Daoy (cell line): ENCODE data around the gene THAP10. TPM values are rescaled to one million over a fixed set of nuclear protein-coding genes. Genes with fewer than 3 reads are reported as not detected.

Experiments
- DNase-seq: peaks from one replicate; pipeline ENCODE4 v3.0.0-alpha.2; 2015; ENCODE audit warnings: low read depth
- total RNA-seq: library from RNA; depleted of rRNA; stranded (reverse); fragments of >200 nt; shearing (Covaris generic); gene quantifications from 2 replicates; pipeline ENCODE4 v1.2.3, GENCODE V29; 2014; rRNA removed

The THAP10 gene
- total RNA-seq, 1 experiment from 2014 or later, result 9.6 TPM

DNA sequence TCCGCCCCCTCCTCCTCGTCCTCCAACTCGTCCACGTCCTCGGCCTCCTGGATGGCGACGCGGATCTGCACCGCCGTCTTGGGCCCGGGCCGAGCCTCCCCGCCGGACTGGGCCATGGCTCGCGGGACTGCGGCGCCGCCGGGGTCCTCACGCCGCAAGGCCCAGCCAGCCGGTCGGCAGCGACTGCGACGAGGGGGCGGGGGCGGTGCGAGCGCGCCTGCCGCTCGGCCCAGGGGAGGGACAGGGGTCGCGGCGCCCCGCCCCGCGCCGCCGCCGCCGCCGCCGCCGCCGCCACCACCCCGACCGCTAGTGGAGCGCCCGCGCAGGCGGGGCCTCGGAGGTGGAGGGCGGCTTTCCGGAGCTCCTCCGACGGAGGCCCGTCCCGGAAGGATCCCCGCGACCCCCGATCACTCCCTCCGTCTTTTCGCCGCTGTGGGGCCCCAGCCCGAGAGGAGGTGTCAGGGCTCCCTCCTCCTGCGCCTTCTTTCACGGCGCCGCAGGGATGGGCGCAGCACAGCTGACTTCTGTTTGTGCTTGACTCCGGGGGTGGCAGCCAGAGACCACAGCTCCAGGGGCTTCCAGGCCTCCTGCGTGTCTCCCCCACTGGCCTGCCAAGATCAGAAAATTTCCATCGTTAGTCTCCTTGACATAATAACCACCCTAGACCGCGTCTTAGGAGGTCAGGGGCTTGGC lies 38.1 kb downstream of the THAP10 start, which contains the start of gene LARP6:
TSS of gene LARP6 (minus strand) at position 185 of the 693 bp plus-strand sequence. CDS start at position 116, 69 bp downstream.
- peak; percentile 65 for DNase-seq

DNA sequence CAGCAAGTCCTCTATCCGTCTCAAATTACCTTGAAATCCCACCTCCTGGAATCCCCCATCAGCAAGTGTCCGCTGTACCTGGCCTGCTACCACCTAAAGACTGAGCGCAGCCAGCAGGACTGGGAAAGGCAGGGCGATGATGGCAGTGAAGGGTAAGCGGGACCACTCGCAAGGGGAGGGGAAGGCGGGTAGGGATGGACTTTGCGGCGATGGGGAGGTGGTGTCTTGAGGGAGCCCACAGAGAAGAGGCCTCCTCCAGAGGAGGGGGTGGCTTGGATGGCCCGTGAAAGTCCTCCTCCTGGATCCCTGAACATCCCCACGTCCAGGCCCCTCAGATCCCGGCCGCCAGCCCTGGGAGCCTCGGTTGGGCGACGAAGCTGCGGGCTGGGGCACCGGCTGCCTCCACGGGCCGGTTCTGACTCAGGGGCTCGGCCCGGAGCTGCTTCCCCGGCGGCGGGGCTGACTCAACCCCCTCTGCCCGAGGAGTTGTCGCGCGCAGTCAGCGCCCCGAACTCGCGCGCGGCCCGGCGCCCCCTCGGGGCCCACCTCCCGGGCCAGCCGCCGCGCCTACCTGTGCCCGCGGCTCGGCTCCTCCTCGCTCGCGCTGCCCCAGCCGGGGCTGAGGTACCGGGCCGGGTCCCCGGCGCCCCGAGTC lies 38.8 kb downstream of the THAP10 start:
- peak; percentile 69 for DNase-seq

DNA sequence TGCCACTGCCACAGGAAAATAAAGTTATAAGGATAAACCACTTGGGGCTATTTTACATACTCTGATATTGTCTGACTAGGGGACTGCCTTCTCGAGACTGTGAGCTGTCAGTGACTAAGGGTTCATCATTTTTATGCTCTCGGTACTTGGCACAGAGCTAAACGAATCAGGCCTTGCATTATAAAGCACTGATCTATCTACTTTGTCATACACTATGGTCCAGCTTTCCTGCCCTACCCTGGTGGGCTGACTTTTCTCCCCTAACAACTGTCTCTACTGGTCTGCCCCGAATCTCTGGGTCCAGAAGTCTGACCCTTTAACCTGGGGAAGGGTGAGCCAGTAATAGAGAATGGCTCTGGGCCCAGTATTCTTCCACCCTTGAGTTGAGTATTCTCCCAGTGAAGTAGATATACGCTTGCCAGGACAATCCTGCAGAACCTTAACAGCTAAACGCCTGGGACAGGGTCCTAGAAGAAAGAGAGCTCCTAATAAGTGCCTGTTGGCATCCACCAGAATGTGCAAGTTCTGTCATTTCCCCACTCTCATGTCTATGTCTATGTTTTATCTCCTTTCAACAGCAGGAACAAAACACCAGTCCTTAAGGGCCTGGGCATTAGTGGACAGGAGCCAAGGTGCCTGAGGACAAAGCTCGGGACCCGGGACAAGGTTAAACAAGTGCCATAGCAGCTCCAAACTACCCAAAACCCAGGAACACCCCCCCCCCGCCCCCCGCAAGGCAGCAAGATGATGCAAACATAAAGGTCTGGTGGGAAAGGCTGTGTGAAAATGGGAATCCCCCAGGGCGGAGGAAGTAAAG lies 39.5 kb downstream of the THAP10 start:
- DNase-seq, result peak; percentile 47

DNA sequence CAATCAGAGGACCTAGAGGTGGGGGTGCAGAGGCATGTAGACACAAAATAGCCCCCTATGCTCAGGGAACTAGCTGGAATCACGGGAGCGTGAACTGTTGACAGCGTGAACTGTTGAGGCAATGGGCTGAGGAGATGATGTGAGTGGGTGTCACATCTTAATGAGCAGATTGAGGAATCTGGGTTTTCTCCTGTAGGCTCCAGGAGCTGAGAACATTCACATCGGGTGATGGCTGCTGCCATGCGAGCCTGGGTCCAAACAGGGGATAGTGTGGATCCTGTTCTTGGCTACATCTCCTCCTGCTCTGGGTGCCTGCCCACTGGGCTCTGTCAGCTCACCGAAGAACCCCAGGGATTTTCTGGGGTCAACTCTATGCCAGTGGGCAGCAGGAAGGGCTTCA lies 40.3 kb downstream of the THAP10 start:
- no peak for DNase-seq

DNA sequence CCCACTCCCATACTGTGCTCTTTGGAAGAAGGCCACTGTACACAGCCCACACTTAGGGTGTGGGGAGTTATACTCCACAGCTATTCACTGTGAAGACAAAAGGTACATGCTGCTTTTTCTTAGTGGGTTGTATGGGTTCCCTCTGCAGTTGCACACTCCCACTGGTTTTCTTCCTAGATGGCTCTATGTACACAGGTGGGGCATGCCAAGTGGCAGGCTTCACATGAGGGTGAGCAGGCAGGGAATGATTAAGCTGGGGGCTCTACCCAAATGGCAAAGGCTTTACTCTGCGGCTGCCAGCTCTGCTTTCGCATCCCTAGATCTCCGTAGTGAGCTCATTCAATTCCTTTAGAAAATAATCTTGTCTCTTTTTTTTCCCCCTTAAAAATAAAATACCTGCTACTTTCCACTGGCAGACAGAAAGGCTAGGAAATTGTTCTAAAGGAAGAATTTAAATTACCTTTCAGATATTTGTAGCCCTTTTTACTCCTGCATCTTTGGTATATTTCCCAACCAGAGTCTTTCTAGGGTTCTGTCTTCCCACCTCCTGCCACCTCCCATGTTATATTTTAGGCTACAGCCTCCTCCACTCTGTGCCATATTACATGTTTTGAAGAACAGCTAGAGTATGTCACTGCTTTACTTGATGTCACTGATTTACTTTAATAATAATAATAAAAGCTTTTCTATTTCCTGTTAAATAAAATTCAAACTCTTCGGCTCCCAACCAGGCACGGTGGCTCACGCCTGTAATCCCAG lies 46.5 kb downstream of the THAP10 start:
- DNase-seq, result no peak

DNA sequence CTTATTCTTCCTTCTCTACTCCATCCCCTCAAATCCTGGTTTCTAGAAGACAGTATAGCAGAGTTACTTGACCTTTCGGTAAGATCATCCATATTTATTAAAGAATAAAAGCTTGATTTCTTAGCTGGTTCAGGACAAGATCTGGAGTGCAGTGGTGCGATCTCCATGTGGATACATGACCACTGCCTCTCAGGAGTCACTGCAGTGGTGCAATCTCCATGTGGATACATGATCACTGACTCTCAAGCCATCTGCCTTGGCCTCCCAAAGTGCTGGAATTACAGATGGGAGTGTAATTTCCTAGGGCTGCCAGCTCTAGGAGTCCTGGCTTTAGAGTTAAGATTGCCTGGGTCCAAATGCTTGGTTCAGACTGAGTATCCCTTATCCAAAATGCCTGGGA lies 54.8 kb downstream of the THAP10 start:
- no peak for DNase-seq

DNA sequence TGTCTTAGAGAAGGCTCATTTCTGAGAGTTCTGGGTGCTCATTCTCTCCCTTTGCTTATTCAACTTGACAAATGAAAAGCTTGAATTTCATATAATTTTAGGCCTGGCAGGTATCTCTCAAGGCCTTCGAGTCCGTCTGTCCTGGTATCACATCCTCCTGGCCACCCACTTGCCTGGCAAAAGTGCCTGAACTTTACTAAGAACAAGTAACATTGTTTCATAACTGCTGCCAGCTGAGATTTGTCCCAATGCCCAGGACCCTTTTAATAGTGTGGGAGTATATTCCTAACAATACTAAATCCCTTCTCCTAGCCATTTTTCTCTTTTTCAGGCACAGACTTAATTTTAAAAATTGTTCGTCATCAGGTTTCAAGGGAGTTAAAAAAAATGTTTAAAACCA lies 56.4 kb downstream of the THAP10 start:
- no peak for DNase-seq

DNA sequence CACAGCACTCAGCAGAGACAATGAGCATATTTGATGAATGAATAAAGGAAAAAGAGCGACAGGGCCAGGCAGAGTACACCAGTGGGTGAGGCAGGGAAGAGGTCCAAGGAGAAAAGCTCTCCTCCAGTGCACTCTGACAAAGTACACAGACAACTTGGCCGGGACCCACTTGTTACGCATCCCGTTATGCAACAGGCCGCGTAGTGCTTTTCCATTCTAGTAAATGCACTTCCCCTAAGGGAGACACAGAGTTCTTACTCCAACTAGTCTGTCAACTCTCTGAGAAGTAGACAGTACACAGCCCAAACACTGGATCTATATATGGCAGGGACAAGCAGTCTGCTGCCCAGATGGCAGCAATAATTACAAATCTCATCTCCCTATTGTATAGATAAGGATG lies 56.8 kb downstream of the THAP10 start:
- no peak for DNase-seq

DNA sequence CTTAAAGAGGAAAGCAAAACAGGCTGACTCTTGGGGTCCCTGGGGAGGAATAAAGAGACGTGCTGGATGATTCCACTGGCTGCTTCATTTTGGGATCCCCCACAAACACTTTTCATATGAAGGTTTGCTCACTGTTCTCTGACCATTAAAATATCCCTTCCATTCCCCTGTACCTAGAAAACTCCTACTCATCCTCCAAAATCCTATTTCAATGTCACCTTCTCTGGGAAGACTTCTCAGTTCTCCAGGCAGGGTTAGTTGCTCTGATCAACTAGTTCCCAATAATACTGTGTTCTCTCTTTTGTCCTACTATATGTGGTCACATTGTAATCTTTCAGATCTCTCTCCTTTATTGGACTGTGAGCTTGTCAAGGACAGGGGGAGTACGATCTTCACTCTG lies 57.2 kb downstream of the THAP10 start:
- DNase-seq, result no peak

DNA sequence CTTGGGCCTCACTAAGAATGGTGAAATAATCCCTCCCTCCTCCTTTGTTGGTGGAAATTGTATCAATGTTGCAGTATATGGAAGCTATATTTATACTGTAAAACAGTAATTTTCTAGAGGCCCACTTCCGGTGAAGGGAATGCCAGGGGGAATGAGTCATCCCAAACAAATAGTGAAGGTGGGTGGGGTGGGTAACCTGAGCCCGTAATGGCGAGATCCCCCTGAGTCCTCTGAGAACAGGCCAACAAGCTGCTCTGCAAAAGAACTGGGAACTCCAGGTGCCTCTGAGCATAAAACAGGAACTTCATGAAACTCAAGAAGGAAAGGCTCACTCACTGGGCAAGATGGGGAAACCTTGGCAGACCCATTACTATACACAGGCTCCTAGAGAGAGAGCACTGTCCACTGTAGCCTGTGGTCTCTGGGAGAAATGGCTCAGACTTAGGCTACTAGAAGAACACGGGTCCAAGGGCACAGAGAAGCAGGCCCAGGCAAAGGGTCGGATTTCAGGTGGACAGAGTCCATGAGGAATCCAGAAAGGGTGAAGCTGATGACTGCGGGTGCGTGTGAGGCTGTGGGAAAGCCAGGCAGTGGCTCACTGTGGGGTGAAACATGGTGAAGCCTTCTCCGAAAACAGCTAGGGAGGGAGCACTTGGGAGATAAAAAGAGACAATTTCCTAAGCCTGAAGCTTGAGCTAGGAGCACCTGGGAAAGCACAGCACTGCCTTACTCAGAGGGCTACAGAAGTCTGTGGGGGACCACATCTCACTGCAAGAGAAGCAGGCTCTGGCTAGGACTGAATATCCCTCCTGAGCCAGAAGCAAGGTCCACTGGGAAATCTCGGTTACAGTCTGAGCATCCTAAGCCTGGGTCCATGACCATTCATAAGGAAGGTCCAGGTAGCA lies 58.1 kb downstream of the THAP10 start:
- DNase-seq, result peak; percentile 85

DNA sequence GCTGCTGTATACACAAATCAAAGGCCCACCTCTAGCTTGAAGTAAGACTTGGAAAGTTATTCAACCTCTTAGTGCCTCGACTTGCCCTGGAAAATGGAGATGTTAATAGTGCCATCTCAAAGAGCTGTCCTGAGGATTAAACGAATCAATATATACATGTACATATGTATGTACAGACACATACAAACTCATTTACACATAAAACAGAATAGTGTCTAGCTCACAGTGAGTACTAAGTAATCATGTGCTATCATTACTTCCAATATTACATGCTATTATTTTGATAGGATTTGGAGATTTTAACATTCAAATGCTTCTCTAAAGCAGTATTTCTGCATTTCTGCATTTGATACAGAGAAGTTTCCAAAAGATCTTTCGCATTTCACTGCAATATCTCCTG lies 58.8 kb downstream of the THAP10 start:
- DNase-seq, result no peak

DNA sequence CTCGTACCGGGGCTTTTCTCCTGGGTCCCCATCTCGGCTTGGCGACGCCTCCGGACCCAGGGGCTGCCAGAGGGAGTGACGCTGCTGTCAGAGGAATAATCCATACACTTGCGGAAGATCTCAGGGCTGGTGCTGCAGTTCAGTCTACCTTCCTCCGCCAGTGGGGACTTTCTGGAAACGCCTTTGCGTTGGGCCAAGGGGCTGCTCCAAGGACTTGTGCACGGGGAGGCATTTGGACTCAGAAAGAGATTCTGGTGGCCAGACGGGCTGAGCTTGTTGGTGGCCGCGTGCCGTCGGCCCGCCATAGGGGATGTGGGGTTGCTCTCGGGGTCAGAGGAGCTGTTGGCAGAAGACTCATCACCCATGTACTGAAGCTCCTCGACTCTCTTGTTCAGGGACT lies 60.1 kb downstream of the THAP10 start:
- no peak for DNase-seq

Other genes starting within 250 kb of the THAP10 start
- 16.0 and 19.6 TPM in 2 replicates for gene UACA, start 128.9 kb downstream of the THAP10 start, total RNA-seq
- 8.2 and 42.2 TPM in 2 replicates for gene LARP6, start 38.3 kb downstream of the THAP10 start, total RNA-seq
- 13.7 and 21.6 TPM in 2 replicates for gene LRRC49, start 393 bp upstream of the THAP10 start, total RNA-seq
- 3.4 and 5.4 TPM in 2 replicates for gene THSD4, start 223.0 kb upstream of the THAP10 start, total RNA-seq